ENCODE data around the gene BACE2.

BACE2 gene

DNA sequence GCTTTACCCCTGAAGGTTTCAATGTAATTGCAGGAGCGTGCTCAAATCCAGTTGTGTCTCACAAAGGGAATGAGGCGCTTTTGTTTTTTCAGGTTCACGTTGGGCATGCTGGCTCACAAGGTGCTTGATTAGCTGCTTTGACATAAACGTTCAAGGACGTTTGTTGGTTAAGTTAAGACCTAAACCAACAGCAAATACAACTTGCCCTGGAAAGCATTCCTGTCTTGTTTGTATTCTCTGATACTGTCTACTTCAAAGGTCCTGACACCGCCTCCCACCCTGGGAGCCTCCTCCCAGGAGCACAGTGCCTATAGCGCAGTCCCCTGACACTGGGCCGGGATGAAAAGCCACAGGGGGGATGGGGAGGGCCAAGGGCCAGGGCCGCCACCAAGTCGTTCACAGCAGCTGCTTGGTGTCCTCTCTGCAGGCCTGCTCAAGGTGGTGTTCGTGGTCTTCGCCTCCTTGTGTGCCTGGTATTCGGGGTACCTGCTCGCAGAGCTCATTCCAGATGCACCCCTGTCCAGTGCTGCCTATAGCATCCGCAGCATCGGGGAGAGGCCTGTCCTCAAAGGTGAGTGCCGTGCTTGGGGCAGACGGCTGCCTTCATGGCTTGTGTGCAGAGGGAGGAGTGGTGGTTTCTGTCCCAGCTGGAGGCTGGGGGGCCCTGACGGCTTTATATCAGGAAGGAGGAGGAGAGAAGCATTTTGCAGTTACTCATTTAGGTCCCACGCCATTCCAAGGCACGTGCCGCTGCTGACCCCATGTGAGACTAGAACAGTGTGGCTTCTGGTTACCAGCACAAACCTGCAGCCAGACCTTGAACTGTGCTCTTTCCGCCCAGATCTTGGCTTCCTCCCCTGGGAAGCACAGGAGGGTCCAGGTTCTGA lies 154.8 kb downstream of the BACE2 start:
- no peak for ATAC-seq
- no peak for TF ChIP-seq GLIS3 (CRISPR knock-in tag; IDR thresholded peaks at IDR 0.05)
- no peak for TF ChIP-seq ZNF565 (CRISPR knock-in tag; conservative IDR thresholded peaks at IDR 0.05; ENCODE audit: low read depth)
- TF ChIP-seq ESRRG (CRISPR knock-in tag; IDR thresholded peaks at IDR 0.05): no peak

DNA sequence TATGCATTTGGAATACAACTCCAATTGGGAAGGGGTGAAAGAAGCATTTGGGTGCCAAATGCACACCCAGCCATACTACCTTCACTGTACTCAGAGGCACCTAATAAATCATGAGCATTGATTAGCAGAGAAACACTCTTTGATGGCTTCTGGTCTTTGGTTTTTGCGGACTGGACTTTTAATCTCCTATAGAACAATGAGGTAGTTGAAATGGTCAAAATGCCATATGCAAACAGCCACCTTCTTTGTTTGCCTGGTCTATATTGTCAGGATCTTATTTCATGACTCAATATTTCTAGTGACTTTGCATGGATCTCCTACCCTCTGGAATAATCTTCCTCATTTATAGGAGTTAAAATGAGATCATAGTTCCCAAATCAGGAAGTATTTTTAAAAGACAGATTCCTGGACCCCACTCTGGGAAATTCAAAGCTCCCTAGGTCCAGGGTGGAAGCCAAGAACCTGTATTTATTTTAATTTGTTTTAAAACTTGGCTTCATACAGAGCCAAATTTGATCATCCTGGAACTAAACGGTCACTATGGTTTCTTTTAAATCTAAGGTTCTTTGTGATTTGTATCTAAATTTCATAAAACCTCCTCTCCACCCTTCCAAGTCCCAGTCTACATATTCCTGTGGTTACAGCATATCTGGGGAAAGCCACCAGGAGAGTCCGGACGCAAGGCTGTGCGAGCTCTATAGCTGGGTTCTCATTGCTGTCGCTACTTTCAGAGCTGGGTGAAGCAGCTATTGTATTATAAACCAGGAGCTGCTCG lies 157.4 kb downstream of the BACE2 start:
- ATAC-seq: no peak
- TF ChIP-seq PPARA (CRISPR knock-in tag; IDR thresholded peaks at IDR 0.05; ENCODE audit: borderline replicate concordance) (no peak), ARNTL (CRISPR knock-in tag; IDR thresholded peaks at IDR 0.05; ENCODE audit: borderline replicate concordance, low read depth) (no peak), ZFP3 (CRISPR knock-in tag; IDR thresholded peaks at IDR 0.05) (no peak), ZC3H10 (CRISPR knock-in tag; IDR thresholded peaks at IDR 0.05) (no peak)
- TF ChIP-seq, protein P1, sequence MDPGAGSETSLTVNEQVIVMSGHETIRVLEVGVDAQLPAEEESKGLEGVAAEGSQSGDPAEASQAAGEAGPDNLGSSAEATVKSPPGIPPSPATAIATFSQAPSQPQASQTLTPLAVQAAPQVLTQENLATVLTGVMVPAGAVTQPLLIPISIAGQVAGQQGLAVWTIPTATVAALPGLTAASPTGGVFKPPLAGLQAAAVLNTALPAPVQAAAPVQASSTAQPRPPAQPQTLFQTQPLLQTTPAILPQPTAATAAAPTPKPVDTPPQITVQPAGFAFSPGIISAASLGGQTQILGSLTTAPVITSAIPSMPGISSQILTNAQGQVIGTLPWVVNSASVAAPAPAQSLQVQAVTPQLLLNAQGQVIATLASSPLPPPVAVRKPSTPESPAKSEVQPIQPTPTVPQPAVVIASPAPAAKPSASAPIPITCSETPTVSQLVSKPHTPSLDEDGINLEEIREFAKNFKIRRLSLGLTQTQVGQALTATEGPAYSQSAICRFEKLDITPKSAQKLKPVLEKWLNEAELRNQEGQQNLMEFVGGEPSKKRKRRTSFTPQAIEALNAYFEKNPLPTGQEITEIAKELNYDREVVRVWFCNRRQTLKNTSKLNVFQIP (CRISPR knock-in tag; IDR thresholded peaks at IDR 0.05; ENCODE audit: borderline replicate concordance, low read depth): no peak
- TF ChIP-seq, protein P2, sequence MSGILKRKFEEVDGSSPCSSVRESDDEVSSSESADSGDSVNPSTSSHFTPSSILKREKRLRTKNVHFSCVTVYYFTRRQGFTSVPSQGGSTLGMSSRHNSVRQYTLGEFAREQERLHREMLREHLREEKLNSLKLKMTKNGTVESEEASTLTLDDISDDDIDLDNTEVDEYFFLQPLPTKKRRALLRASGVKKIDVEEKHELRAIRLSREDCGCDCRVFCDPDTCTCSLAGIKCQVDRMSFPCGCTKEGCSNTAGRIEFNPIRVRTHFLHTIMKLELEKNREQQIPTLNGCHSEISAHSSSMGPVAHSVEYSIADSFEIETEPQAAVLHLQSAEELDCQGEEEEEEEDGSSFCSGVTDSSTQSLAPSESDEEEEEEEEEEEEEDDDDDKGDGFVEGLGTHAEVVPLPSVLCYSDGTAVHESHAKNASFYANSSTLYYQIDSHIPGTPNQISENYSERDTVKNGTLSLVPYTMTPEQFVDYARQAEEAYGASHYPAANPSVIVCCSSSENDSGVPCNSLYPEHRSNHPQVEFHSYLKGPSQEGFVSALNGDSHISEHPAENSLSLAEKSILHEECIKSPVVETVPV (CRISPR knock-in tag; IDR thresholded peaks at IDR 0.05): no peak

DNA sequence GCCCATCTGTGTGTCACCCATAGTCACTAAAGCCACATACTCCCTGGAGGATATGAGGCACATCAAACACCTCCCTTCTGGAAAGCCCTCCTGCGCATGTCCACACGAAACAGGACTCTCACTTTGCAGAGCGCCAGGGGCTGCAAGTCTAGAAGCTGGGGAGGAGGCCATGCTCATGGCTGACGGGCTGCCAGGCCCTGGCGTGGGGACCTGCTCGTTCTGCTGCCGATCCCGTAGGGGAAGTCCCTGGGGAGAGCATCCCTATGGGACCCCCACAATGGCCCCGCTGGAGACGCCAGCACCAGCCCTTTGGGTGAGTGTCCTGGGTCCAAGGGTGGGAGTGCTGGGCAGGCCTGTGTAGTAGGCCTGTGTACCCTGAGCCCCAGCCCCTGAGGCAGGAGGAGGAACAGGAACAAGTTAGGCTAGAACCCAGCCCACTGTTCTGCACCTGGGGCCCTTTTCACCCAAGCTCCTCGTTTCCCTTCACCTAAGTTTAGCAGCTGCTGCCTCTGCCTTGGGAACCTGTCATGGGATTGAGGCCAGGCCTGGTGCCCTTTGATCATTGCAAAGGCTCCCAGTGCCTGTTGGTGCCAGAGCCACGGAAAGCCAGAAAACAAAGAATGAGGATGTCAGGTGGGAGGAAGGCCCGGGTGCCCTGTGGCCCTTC lies 158.6 kb downstream of the BACE2 start:
- ATAC-seq: no peak
- no peak for TF ChIP-seq BACH2 (CRISPR knock-in tag; IDR thresholded peaks at IDR 0.05; ENCODE audit: borderline replicate concordance)
- no peak for TF ChIP-seq TCF4 (CRISPR knock-in tag; IDR thresholded peaks at IDR 0.05; ENCODE audit: borderline replicate concordance)
- TF ChIP-seq ZNF70 (CRISPR knock-in tag; IDR thresholded peaks at IDR 0.05): no peak
- no peak for TF ChIP-seq PATZ1 (CRISPR knock-in tag; IDR thresholded peaks at IDR 0.05; ENCODE audit: borderline replicate concordance)
- no peak for TF ChIP-seq ZFP30 (CRISPR knock-in tag; IDR thresholded peaks at IDR 0.05)
- no peak for TF ChIP-seq ZFP3 (CRISPR knock-in tag; IDR thresholded peaks at IDR 0.05)
- no peak for TF ChIP-seq TOX (CRISPR knock-in tag; IDR thresholded peaks at IDR 0.05; ENCODE audit: borderline replicate concordance)
- TF ChIP-seq GLIS3 (CRISPR knock-in tag; IDR thresholded peaks at IDR 0.05): no peak
- no peak for TF ChIP-seq TSHZ2 (CRISPR knock-in tag; IDR thresholded peaks at IDR 0.05)

GRCh38 chr21:41327753-41328152 lies 159.8 kb downstream of the BACE2 start:
- ATAC-seq: no peak
- TF ChIP-seq CSDC2 (CRISPR knock-in tag; IDR thresholded peaks at IDR 0.05): no peak
- TF ChIP-seq OSR1 (CRISPR knock-in tag; IDR thresholded peaks at IDR 0.05): no peak
- no peak for TF ChIP-seq BACH2 (CRISPR knock-in tag; IDR thresholded peaks at IDR 0.05; ENCODE audit: borderline replicate concordance)
- TF ChIP-seq CREB5 (CRISPR knock-in tag; IDR thresholded peaks at IDR 0.05; ENCODE audit: low read depth): no peak
- no peak for TF ChIP-seq PPARA (CRISPR knock-in tag; IDR thresholded peaks at IDR 0.05; ENCODE audit: borderline replicate concordance)
- TF ChIP-seq GLIS3 (CRISPR knock-in tag; IDR thresholded peaks at IDR 0.05): no peak
- no peak for TF ChIP-seq ZFP30 (CRISPR knock-in tag; IDR thresholded peaks at IDR 0.05)
- no peak for TF ChIP-seq TCF4 (CRISPR knock-in tag; IDR thresholded peaks at IDR 0.05; ENCODE audit: borderline replicate concordance)
- TF ChIP-seq, protein P1 (CRISPR knock-in tag; IDR thresholded peaks at IDR 0.05; ENCODE audit: borderline replicate concordance, low read depth): no peak
- no peak for TF ChIP-seq ZNF565 (CRISPR knock-in tag; conservative IDR thresholded peaks at IDR 0.05; ENCODE audit: low read depth)
- TF ChIP-seq RARB (CRISPR knock-in tag; IDR thresholded peaks at IDR 0.05): no peak
- no peak for TF ChIP-seq ESRRG (CRISPR knock-in tag; IDR thresholded peaks at IDR 0.05)

All from SK-N-SH treated with all-trans-retinoic acid at 6 μM for 48 hours (cell line).